ENCODE results near the gene SRGAP3.
A peak's percentile ranks its signal among the peaks of the same experiment; 100 is the strongest.

The SRGAP3 gene

DNA sequence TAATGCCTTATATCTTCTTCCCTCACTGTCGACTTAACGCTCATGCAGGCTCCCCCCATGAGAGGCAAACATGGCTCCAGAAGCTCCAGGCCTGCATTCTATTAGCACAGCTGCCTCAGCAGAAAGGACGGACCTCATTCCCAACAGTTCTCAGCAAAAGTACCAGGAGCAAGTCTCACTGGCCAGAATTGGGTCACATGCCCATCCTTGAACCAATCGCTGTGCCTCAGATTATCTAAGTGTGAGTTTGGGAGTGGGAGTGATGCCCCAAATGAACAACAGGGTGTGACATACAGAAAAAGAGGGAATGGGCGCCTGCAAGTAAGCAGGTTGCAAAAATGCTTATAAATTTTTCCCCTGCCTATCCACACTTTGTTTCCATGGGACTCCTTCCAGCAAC, 281.9 kb downstream of the SRGAP3 start:
- peaks cover 0 to 21% (median 3%) of the 10 kb centered on the region in 5 donors for H3K27me3 ChIP-seq (ENCODE audit: control insufficient read depth in 5 of 5, insufficient read depth in 4 of 5, low read length in 5 of 5)

DNA sequence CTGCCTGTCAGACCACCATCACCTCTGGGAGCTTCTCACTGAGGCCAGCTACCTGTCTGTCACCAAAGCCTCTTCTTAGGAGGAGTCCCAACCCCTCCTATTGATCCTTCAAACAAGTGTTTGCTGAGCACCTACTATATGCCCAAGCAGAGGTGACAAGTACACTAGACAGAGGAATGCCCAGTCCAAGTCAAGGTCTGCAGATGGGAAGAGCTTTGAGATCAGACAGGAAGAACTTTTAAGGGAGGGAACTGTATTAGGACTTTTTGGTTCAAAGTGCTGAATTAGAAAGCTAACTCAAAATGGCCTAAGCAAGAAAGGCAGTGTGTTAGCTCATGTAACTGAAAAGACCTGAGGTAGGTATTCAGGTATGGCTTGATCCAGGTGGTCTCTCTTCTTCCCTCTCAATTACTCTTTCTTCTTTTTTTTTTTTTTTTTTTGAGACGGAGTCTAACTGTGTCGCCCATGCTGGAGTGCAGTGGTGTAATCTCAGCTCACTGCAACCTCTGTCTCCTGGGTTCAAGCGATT, 282.6 kb downstream of the SRGAP3 start:
- Histone ChIP-seq H3K4me1 (ENCODE audit: control insufficient read depth in 5 of 5, insufficient read depth in 5 of 5, low read length in 5 of 5) (peaks cover 5 to 19% (median 16%) of the 10 kb centered on the region in 5 donors), H3K36me3 (ENCODE audit: control insufficient read depth in 5 of 5, insufficient read depth in 5 of 5, low read length in 5 of 5) (no peaks in the 10 kb centered on the region), H3K27me3 (ENCODE audit: control insufficient read depth in 5 of 5, insufficient read depth in 4 of 5, low read length in 5 of 5) (peaks cover 0 to 21% (median 3%) of the 10 kb centered on the region in 5 donors), H3K9me3 (ENCODE audit: control insufficient read depth in 5 of 5, low read length in 5 of 5) (no peaks in the 10 kb centered on the region), H3K4me3 (ENCODE audit: low read depth in 1 of 5, low read length in 5 of 5) (no peak overlapping the region), H3K27ac (ENCODE audit: low read depth, low read length) (no peak overlapping the region), H3K9ac (ENCODE audit: low read length in 5 of 5) (no peak overlapping the region)

More for the DNA sequence above, 281.9 kb downstream of the SRGAP3 start:
- Histone ChIP-seq H3K27ac (ENCODE audit: low read depth, low read length) (no peak overlapping the region), H3K9me3 (ENCODE audit: control insufficient read depth in 5 of 5, low read length in 5 of 5) (no peaks in the 10 kb centered on the region), H3K36me3 (ENCODE audit: control insufficient read depth in 5 of 5, insufficient read depth in 5 of 5, low read length in 5 of 5) (no peaks in the 10 kb centered on the region), H3K4me3 (ENCODE audit: low read depth in 1 of 5, low read length in 5 of 5) (no peak overlapping the region), H3K9ac (ENCODE audit: low read length in 5 of 5) (no peak overlapping the region), H3K4me1 (ENCODE audit: control insufficient read depth in 5 of 5, insufficient read depth in 5 of 5, low read length in 5 of 5) (peaks cover 4 to 14% (median 11%) of the 10 kb centered on the region in 5 donors)

GRCh38 chr3:8966150-8966819, 283.2 kb downstream of the SRGAP3 start:
- Histone ChIP-seq H3K4me3 (ENCODE audit: low read depth in 1 of 5, low read length in 5 of 5) (no peak overlapping the region), H3K36me3 (ENCODE audit: control insufficient read depth in 5 of 5, insufficient read depth in 5 of 5, low read length in 5 of 5) (no peaks in the 10 kb centered on the region), H3K27ac (ENCODE audit: low read depth, low read length) (no peak overlapping the region), H3K9me3 (ENCODE audit: control insufficient read depth in 5 of 5, low read length in 5 of 5) (no peaks in the 10 kb centered on the region), H3K9ac (ENCODE audit: low read length in 5 of 5) (no peak overlapping the region), H3K27me3 (ENCODE audit: control insufficient read depth in 5 of 5, insufficient read depth in 4 of 5, low read length in 5 of 5) (peaks cover 0 to 21% (median 3%) of the 10 kb centered on the region in 5 donors), H3K4me1 (ENCODE audit: control insufficient read depth in 5 of 5, insufficient read depth in 5 of 5, low read length in 5 of 5) (peaks cover 5 to 19% (median 16%) of the 10 kb centered on the region in 5 donors)

DNA sequence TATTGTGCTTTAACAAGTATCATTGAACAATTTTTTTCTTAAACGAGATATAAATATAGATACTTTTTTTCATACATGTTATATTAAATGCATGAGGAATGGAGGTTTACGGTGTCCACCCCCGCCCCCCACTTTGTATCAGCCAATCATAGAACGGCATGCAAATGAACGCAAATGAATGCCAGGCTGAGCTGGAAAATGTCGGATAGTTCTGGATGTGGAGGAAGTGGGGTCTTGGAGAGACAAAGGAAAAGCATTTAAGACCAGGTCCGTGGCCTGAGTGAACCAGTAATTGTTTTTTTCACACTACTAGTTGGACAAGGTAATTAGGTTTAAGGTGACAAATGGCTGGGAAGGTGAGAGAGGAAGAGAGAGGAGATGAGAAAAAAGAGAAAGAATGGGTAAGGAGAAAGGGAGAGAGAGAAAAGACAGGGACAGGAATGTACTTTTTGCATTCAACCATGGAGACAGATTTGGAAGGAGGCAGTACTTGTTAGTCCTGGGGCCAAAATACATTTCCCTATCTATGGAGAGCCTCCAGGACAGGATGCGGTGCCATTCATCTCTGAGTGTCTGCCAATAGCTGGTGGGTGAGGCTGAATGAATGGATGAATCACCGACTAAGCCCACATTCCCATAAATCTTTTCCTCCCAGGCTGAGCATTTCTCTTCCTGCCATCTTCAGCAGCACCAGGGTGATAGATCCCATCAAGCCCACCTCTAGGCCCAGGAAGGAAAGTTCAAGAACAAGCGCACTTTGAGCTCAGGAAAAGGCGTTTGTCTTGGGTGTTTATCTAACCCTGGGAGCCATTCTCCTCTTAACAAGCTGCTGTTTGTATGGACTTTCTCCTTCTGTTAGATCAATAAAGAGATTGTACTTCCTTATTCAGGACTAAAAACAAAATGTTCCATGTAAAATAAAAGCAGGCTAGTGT, 284.7 kb downstream of the SRGAP3 start:
- Histone ChIP-seq H3K4me3 (ENCODE audit: low read depth in 1 of 5, low read length in 5 of 5) (no peak overlapping the region), H3K27me3 (ENCODE audit: control insufficient read depth in 5 of 5, insufficient read depth in 4 of 5, low read length in 5 of 5) (peaks cover 0 to 21% (median 3%) of the 10 kb centered on the region in 5 donors), H3K36me3 (ENCODE audit: control insufficient read depth in 5 of 5, insufficient read depth in 5 of 5, low read length in 5 of 5) (no peaks in the 10 kb centered on the region), H3K9me3 (ENCODE audit: control insufficient read depth in 5 of 5, low read length in 5 of 5) (no peaks in the 10 kb centered on the region), H3K9ac (ENCODE audit: low read length in 5 of 5) (no peak overlapping the region), H3K4me1 (ENCODE audit: control insufficient read depth in 5 of 5, insufficient read depth in 5 of 5, low read length in 5 of 5) (peaks cover 5 to 19% (median 16%) of the 10 kb centered on the region in 5 donors), H3K27ac (ENCODE audit: low read depth, low read length) (no peak overlapping the region)

DNA sequence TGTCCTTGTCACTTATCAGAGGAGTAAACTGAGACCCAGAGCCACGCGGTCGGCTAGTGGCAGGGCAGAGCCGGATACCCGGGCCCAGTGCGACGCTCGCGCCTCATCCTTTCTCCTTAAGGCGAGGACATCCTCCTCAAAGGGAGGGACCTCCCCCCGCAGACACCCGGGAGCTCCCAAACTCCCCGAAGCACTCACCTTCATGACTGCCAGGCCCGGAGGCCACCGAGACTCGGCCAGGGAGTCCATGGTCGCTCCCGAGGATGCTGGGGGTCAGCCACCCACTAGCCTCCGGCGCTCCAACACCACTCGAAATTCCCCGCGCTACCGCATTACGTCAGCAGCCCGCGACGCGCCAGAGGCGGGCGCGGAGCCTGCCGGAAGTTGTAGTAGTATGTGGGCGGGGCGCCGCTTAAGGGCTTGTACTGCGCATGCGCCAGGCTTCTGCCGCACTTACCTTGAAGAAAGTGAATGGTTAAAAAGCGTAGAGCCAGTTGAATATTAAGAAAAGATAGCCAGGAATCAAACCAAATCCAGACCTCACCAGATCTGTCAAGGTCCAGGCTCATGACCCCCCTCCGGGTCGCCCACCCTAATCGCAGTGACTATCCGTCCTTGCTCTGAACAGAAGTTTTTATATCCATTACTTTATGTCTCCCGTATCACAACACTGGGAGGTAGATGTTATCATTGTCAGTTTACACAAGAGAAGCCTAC, 286.2 kb downstream of the SRGAP3 start, which contains the start of gene RAD18:
Gene RAD18 (minus strand): TSS at position 336 of the 717 bp plus-strand sequence. CDS start 87 bp downstream, at position 249.
- Histone ChIP-seq H3K4me3 (ENCODE audit: low read depth in 1 of 5, low read length in 5 of 5) (peak within 1 kb of the TSS; percentile 83 to 96 (median 92)), H3K27me3 (ENCODE audit: control insufficient read depth in 5 of 5, insufficient read depth in 4 of 5, low read length in 5 of 5) (peaks cover 0 to 16% (median 2%) of the 10 kb centered on the region in 5 donors), H3K36me3 (ENCODE audit: control insufficient read depth in 5 of 5, insufficient read depth in 5 of 5, low read length in 5 of 5) (no peaks in the 10 kb centered on the region), H3K9ac (ENCODE audit: low read length in 5 of 5) (peak within 1 kb of the TSS; percentile 71 to 92 (median 91)), H3K27ac (ENCODE audit: low read depth, low read length) (peak within 1 kb of the TSS; percentile 66), H3K9me3 (ENCODE audit: control insufficient read depth in 5 of 5, low read length in 5 of 5) (no peaks in the 10 kb centered on the region), H3K4me1 (ENCODE audit: control insufficient read depth in 5 of 5, insufficient read depth in 5 of 5, low read length in 5 of 5) (peaks cover 5 to 19% (median 16%) of the 10 kb centered on the region in 5 donors)

DNA sequence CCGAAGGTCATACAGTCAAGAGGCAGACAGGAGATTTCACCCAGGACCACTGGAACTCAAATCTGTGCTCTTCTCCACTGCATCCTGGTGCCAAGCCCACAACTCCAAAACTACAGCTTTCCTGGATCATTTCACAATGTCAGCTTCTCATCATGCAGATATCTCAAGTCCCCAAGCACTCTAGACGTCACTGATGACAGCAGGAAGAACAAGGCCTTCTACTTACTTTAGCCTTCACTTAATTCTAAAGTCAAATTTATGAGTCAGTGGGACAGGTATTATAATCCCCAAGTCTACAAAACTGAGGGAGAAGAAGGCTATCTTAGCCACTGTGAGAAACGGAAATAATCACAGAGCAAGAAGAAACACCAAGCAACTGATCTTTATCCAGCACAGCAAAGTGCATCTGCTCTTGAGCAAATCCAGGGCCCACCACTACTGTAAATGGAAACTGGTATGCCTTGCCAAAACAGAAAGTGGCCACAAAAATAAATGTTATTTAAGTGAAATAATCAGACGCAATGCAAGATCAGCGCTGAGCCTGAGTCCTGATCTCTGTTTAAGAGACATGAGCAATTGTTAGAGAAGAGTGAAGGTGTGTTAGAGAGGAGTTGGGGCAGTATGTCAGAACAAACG, 287.1 kb downstream of the SRGAP3 start:
- H3K27ac ChIP-seq (ENCODE audit: low read depth, low read length), result no peak overlapping the region
- peak overlapping the region; percentile 57 to 92 (median 91) for H3K9ac ChIP-seq (ENCODE audit: low read length in 5 of 5)
- H3K4me1 ChIP-seq (ENCODE audit: control insufficient read depth in 5 of 5, insufficient read depth in 5 of 5, low read length in 5 of 5), result peaks cover 5 to 19% (median 16%) of the 10 kb centered on the region in 5 donors
- H3K9me3 ChIP-seq (ENCODE audit: control insufficient read depth in 5 of 5, low read length in 5 of 5), result no peaks in the 10 kb centered on the region
- peaks cover 0 to 7% (median 0%) of the 10 kb centered on the region in 5 donors for H3K27me3 ChIP-seq (ENCODE audit: control insufficient read depth in 5 of 5, insufficient read depth in 4 of 5, low read length in 5 of 5)
- H3K4me3 ChIP-seq (ENCODE audit: low read depth in 1 of 5, low read length in 5 of 5), result peak overlapping the region; percentile 83 to 96 (median 88)
- peaks cover 0 to 2% (median 0%) of the 10 kb centered on the region in 5 donors for H3K36me3 ChIP-seq (ENCODE audit: control insufficient read depth in 5 of 5, insufficient read depth in 5 of 5, low read length in 5 of 5)

- Histone ChIP-seq H3K9me3 (ENCODE audit: control insufficient read depth in 5 of 5, low read length in 5 of 5) (no peaks in the 10 kb centered on the region), H3K4me1 (ENCODE audit: control insufficient read depth in 5 of 5, insufficient read depth in 5 of 5, low read length in 5 of 5) (peaks cover 5 to 19% (median 16%) of the 10 kb centered on the region in 5 donors), H3K27me3 (ENCODE audit: control insufficient read depth in 5 of 5, insufficient read depth in 4 of 5, low read length in 5 of 5) (no peaks in the 10 kb centered on the region), H3K27ac (ENCODE audit: low read depth, low read length) (no peak overlapping the region), H3K36me3 (ENCODE audit: control insufficient read depth in 5 of 5, insufficient read depth in 5 of 5, low read length in 5 of 5) (peaks cover 0 to 9% (median 0%) of the 10 kb centered on the region in 5 donors), H3K4me3 (ENCODE audit: low read depth in 1 of 5, low read length in 5 of 5) (no peak overlapping the region), H3K9ac (ENCODE audit: low read length in 5 of 5) (no peak overlapping the region)
Observed at GRCh38 chr3:8959668-8960067, 289.8 kb downstream of the SRGAP3 start.

DNA sequence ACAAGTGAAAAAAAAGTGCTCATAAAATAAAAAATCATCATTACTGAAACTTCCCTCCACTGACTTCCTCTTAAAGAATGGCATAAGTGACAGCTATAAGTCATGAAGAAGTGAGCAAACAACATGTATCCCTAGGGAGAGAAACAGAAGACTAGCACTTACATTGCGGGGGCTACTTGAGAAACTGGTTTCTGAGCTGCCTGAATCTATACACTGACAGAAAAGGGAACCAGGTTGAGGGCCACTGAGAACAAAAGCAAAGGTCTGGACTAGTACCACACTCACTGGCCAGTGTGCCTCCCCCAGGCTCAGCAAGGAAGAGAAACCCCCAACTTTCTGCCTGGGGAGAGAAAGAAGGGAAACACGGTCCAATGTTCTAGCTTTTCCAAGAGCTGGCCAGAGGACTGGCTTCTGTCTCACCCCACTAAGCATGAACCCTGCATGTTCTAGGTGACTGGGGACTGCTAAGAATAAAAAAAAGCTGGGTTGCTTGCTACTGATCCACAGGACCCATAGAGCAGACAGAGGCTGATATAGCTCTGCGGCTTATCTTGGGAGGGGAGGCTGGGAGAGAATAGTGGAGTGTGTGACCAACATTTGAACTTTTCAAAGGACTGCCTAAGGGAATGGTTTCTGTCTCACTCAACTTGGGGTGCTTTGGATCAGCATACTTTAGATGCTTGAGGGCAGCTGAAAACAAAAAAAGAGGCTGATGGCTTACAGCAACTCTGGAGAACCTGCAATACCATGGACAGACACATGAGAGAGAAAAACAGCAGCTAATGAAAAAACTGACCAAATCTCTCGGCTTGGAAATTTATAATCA, 294.3 kb downstream of the SRGAP3 start:
- H3K9ac ChIP-seq (ENCODE audit: low read length in 5 of 5), result no peak overlapping the region
- H3K27ac ChIP-seq (ENCODE audit: low read depth, low read length), result no peak overlapping the region
- peaks cover 0 to 9% (median 0%) of the 10 kb centered on the region in 5 donors for H3K36me3 ChIP-seq (ENCODE audit: control insufficient read depth in 5 of 5, insufficient read depth in 5 of 5, low read length in 5 of 5)
- H3K27me3 ChIP-seq (ENCODE audit: control insufficient read depth in 5 of 5, insufficient read depth in 4 of 5, low read length in 5 of 5), result no peaks in the 10 kb centered on the region
- no peak overlapping the region for H3K4me3 ChIP-seq (ENCODE audit: low read depth in 1 of 5, low read length in 5 of 5)
- no peaks in the 10 kb centered on the region for H3K4me1 ChIP-seq (ENCODE audit: control insufficient read depth in 5 of 5, insufficient read depth in 5 of 5, low read length in 5 of 5)
- H3K9me3 ChIP-seq (ENCODE audit: control insufficient read depth in 5 of 5, low read length in 5 of 5), result no peaks in the 10 kb centered on the region
